H9 (cell line): ENCODE results near the gene VAMP2. TPM values are rescaled to one million over a fixed set of nuclear protein-coding genes. Genes with fewer than 3 reads are reported as not detected.

ENCODE experiments used
- DNase-seq: peaks from one replicate; pipeline ENCODE4 v3.0.0-alpha.2; 2017
- H2AFZ ChIP-seq: one replicate; pipeline ENCODE4 v1.6.1; 2013; ENCODE audit warnings: mild to moderate bottlenecking, low read length, control low read depth, moderate library complexity
- H2AK5ac ChIP-seq: 2 replicates; pipeline ENCODE4 v1.6.1; 2013; ENCODE audit warnings: low read length, control low read depth, mixed read lengths; ENCODE audit not compliant: insufficient read length
- H2BK120ac ChIP-seq: one replicate; pipeline ENCODE4 v1.6.1; 2013; ENCODE audit warnings: low read depth, mild to moderate bottlenecking, low read length, control low read depth, inconsistent platforms; ENCODE audit not compliant: poor library complexity, severe bottlenecking
- H2BK12ac ChIP-seq: 2 replicates; pipeline ENCODE4 v1.6.1; 2013; ENCODE audit warnings: low read length, control low read depth, mixed read lengths, low read depth; ENCODE audit not compliant: insufficient read length
- H2BK15ac ChIP-seq: 2 replicates; pipeline ENCODE4 v1.6.1; 2013; ENCODE audit warnings: low read depth, low read length, control low read depth
- H2BK20ac ChIP-seq: one replicate; pipeline ENCODE4 v1.6.1; 2013; ENCODE audit warnings: low read depth, mild to moderate bottlenecking, low read length, control low read depth, inconsistent platforms; ENCODE audit not compliant: poor library complexity, severe bottlenecking
- H2BK5ac ChIP-seq: 2 replicates; pipeline ENCODE4 v1.6.1; 2013; ENCODE audit warnings: low read length, control low read depth, mixed read lengths; ENCODE audit not compliant: insufficient read length
- H3K14ac ChIP-seq: 2 replicates; pipeline ENCODE4 v1.6.1; 2013; ENCODE audit warnings: low read length, control low read depth; ENCODE audit not compliant: insufficient read depth
- H3K18ac ChIP-seq: 2 replicates; pipeline ENCODE4 v1.6.1; 2013; ENCODE audit warnings: low read depth, mild to moderate bottlenecking, mixed read lengths, low read length, control low read depth; ENCODE audit not compliant: insufficient read length
- H3K23ac ChIP-seq: 2 replicates; pipeline ENCODE4 v1.6.1; 2013; ENCODE audit warnings: low read length, control low read depth, mixed read lengths, low read depth; ENCODE audit not compliant: insufficient read length
- H3K23me2 ChIP-seq: 2 replicates; pipeline ENCODE4 v1.6.1; 2013; ENCODE audit warnings: low read depth, mild to moderate bottlenecking, mixed read lengths, low read length, control low read depth; ENCODE audit not compliant: insufficient read length, poor library complexity, severe bottlenecking
- H3K27ac ChIP-seq: 2 replicates; pipeline ENCODE4 v1.5.1; 2013; ENCODE audit warnings: low read length, control low read depth, mixed read lengths, low read depth; ENCODE audit not compliant: insufficient read length
- H3K27me3 ChIP-seq: 2 replicates; pipeline ENCODE4 v1.6.1; 2013; ENCODE audit warnings: low read length, control low read depth, inconsistent platforms; ENCODE audit not compliant: insufficient read depth
- H3K4ac ChIP-seq: 2 replicates; pipeline ENCODE4 v1.6.1; 2013; ENCODE audit warnings: low read depth, mild to moderate bottlenecking, control low read depth, inconsistent platforms, low read length, moderate library complexity
- H3K4me1 ChIP-seq: 2 replicates; pipeline ENCODE4 v1.6.1; 2013; ENCODE audit warnings: low read length, control low read depth, inconsistent platforms; ENCODE audit not compliant: insufficient read depth
- H3K4me2 ChIP-seq: 2 replicates; pipeline ENCODE4 v1.6.1; 2013; ENCODE audit warnings: low read length, control low read depth, mixed read lengths; ENCODE audit not compliant: insufficient read length, insufficient read depth
- H3K56ac ChIP-seq: 2 replicates; pipeline ENCODE4 v1.6.1; 2013; ENCODE audit warnings: low read depth, mild to moderate bottlenecking, mixed read lengths, low read length, control low read depth; ENCODE audit not compliant: insufficient read length
- H3K79me1 ChIP-seq: 2 replicates; pipeline ENCODE4 v1.6.1; 2013; ENCODE audit warnings: low read depth, mild to moderate bottlenecking, moderate library complexity, low read length, control low read depth, inconsistent platforms; ENCODE audit not compliant: insufficient read depth, poor library complexity, severe bottlenecking
- H3K79me2 ChIP-seq: 2 replicates; pipeline ENCODE4 v1.6.1; 2013; ENCODE audit warnings: low read length, control low read depth, inconsistent platforms; ENCODE audit not compliant: insufficient read depth
- H3K9ac ChIP-seq: 2 replicates; pipeline ENCODE4 v1.6.1; 2013; ENCODE audit warnings: low read length, control low read depth, mixed read lengths; ENCODE audit not compliant: insufficient read length; ENCODE audit errors: extremely low read depth
- H3K9me3 ChIP-seq: one replicate; pipeline ENCODE4 v1.6.1; 2013; ENCODE audit warnings: low read depth, low read length, inconsistent platforms; ENCODE audit not compliant: control insufficient read depth
- H3T11ph ChIP-seq: one replicate; pipeline ENCODE4 v1.6.1; 2013; ENCODE audit warnings: mild to moderate bottlenecking, low read length, control low read depth, inconsistent platforms
- H4K20me1 ChIP-seq: one replicate; pipeline ENCODE4 v1.6.1; 2013; ENCODE audit not compliant: control insufficient read depth, insufficient read length, insufficient read depth
- H4K5ac ChIP-seq: 2 replicates; pipeline ENCODE4 v1.6.1; 2013; ENCODE audit warnings: low read depth, mild to moderate bottlenecking, mixed read lengths, low read length, control low read depth; ENCODE audit not compliant: insufficient read length
- H4K8ac ChIP-seq: replicated peaks from 2 replicates; pipeline ENCODE4 v1.6.1; 2013; ENCODE audit warnings: low read length, control low read depth, mixed read lengths, low read depth; ENCODE audit not compliant: insufficient read length
- H4K91ac ChIP-seq: 2 replicates; pipeline ENCODE4 v1.6.1; 2013; ENCODE audit warnings: low read depth, mild to moderate bottlenecking, moderate library complexity, mixed read lengths, low read length, control low read depth; ENCODE audit not compliant: insufficient read length
- H3K27ac Mint-ChIP-seq, 3 experiments: 2 replicates in 2 of 3; 3 replicates in 1 of 3; pipeline ENCODE4 v1.8.0; 2020 to 2021; ENCODE audit warnings: mixed read lengths in 3 of 3, mild to moderate bottlenecking in 1 of 3, moderate library complexity in 1 of 3
- H3K27me3 Mint-ChIP-seq: 2 replicates; pipeline ENCODE4 v1.8.0; 2021; ENCODE audit warnings: low read depth, mild to moderate bottlenecking, moderate library complexity, mixed read lengths
- H3K36me3 Mint-ChIP-seq, 3 experiments: 2 replicates in 2 of 3; 3 replicates in 1 of 3; pipeline ENCODE4 v1.8.0; 2020 to 2021; ENCODE audit warnings: low read depth in 3 of 3, mixed read lengths in 3 of 3; ENCODE audit not compliant: insufficient read depth in 1 of 3
- H3K4me1 Mint-ChIP-seq, 2 experiments: 2 replicates each; pipeline ENCODE4 v1.8.0; 2020; ENCODE audit warnings: mixed read lengths in 2 of 2
- H3K4me3 Mint-ChIP-seq, 2 experiments: 2 replicates in 1 of 2; 3 replicates in 1 of 2; pipeline ENCODE4 v1.8.0; 2020 to 2021; ENCODE audit warnings: mild to moderate bottlenecking in 2 of 2, mixed read lengths in 2 of 2, moderate library complexity in 1 of 2
- H3K9me3 Mint-ChIP-seq, 2 experiments: 2 replicates in 1 of 2; 3 replicates in 1 of 2; pipeline ENCODE4 v1.8.0; 2020; ENCODE audit warnings: mild to moderate bottlenecking in 2 of 2, mixed read lengths in 2 of 2, moderate library complexity in 1 of 2
- CTCF ChIP-seq: fragments of 200-600 bp; sonication (generic); conservative IDR thresholded peaks from 3 replicates; pipeline ENCODE4 v1.8.0; 2021; ENCODE audit warnings: antibody characterized with exemption, mild to moderate bottlenecking
- WGBS: extraction: QIAGEN DNeasy Blood & Tissue Kit; methylation state at CpG from one replicate; pipeline ENCODE4 v1.1.7; 2013; ENCODE audit warnings: missing lambda C conversion rate, low lambda C conversion rate, mixed read lengths; ENCODE audit not compliant: insufficient read length; ENCODE audit errors: extremely low coverage; 5-methylcytosine and 5-hydroxymethylcytosine counted together
- total RNA-seq: library from RNA; stranded (reverse); gene quantifications from 2 replicates; pipeline ENCODE4 v1.2.1, GENCODE V29; 2021

Gene VAMP2
- total RNA-seq, 1 experiment from 2014 or later, result 22.8 TPM

- peaks cover 7% of the 10 kb centered on the region for H3K4me1 ChIP-seq
- H2AFZ ChIP-seq, result no peak overlapping the region
- peaks cover 21% of the 10 kb centered on the region for H3K23me2 ChIP-seq
- peak overlapping the region; percentile 71 for H3K18ac ChIP-seq
- no peak overlapping the region for H3K27ac ChIP-seq
- H4K20me1 ChIP-seq, result no peaks in the 10 kb centered on the region
- no peak for TF ChIP-seq CTCF
- H3K4me1 Mint-ChIP-seq, result peaks cover 28 to 32% of the 10 kb centered on the region in 2 experiments
- H3K9ac ChIP-seq, result peak overlapping the region; percentile 63
- H2BK12ac ChIP-seq, result peak overlapping the region; percentile 36
- no peak for DNase-seq
- no peak overlapping the region for H2BK120ac ChIP-seq
- 0 out of 2 replicates have a peak overlapping the region, but pooled peaks have one; percentile 9 for H2BK15ac ChIP-seq
- H2BK5ac ChIP-seq, result peak overlapping the region; percentile 5
- no peak overlapping the region for H3K27ac Mint-ChIP-seq
- no peak overlapping the region for H3K23ac ChIP-seq
- H3K79me2 ChIP-seq, result no peaks in the 10 kb centered on the region
- H3K4me3 Mint-ChIP-seq, result no peak overlapping the region
- no peaks in the 10 kb centered on the region for H3K79me1 ChIP-seq
- no peak overlapping the region for H4K5ac ChIP-seq
- no CpG with 5 or more reads among the region's 11 CpGs for WGBS
- no peak overlapping the region for H3T11ph ChIP-seq
- peak overlapping the region; percentile 41 for H3K14ac ChIP-seq
- H3K4me2 ChIP-seq, result peak overlapping the region; percentile 59
- H2AK5ac ChIP-seq, result no peak overlapping the region
- no peak overlapping the region for H3K56ac ChIP-seq
- H4K8ac ChIP-seq, result no peak overlapping the region
- H2BK20ac ChIP-seq, result no peak overlapping the region
- no peak overlapping the region for H4K91ac ChIP-seq
- no peaks in the 10 kb centered on the region for H3K9me3 ChIP-seq
- H3K4ac ChIP-seq, result no peak overlapping the region; the same call in 1 of the 2 replicates
- H3K27me3 ChIP-seq, result no peaks in the 10 kb centered on the region
- peaks cover 2 to 17% (median 13%) of the 10 kb centered on the region in 3 experiments for H3K36me3 Mint-ChIP-seq
- peaks cover 3% of the 10 kb centered on the region for H3K27me3 Mint-ChIP-seq
- no peaks in the 10 kb centered on the region for H3K9me3 Mint-ChIP-seq
Observed at GRCh38 chr17:8155996-8156245, 6.8 kb downstream of the VAMP2 start.
